Activated CD8-positive, alpha-beta T cell treated with anti-CD3 and anti-CD28 coated beads for 36 hours (primary cell): ENCODE results near the gene GRM4. TPM values are rescaled to one million over a fixed set of nuclear protein-coding genes. Genes with fewer than 3 reads are reported as not detected.

ENCODE experiments used
- ATAC-seq: fragments of 200-7000 bp; cut with Tn5 transposase; one replicate; pipeline ENCODE4 v1.10.0; 2021; ENCODE audit warnings: mild to moderate bottlenecking, moderate library complexity
- CTCF ChIA-PET: fragments of 350-600 bp; sonication (Branson Sonifier 250); formaldehyde crosslinking; loops from one replicate; lab custom pipeline; 2021; ENCODE audit warnings: antibody characterized with exemption; lab: Charles Lee
- POLR2A ChIA-PET: fragments of 350-600 bp; sonication (Branson Sonifier 250); formaldehyde crosslinking; loops from one replicate; lab custom pipeline; 2021; ENCODE audit warnings: antibody characterized with exemption; lab: Charles Lee
- DNase-seq: peaks from one replicate; pipeline ENCODE4 v3.0.0-alpha.2; 2020
- H3K27ac Mint-ChIP-seq: one replicate; pipeline ENCODE4 v1.8.0; 2021; ENCODE audit warnings: mild to moderate bottlenecking, mixed read lengths
- H3K27me3 Mint-ChIP-seq: one replicate; pipeline ENCODE4 v1.8.0; 2021; ENCODE audit warnings: mixed read lengths
- H3K36me3 Mint-ChIP-seq: one replicate; pipeline ENCODE4 v1.8.0; 2021; ENCODE audit warnings: low read depth, mixed read lengths
- H3K4me1 Mint-ChIP-seq: one replicate; pipeline ENCODE4 v1.8.0; 2021; ENCODE audit warnings: low read depth, mixed read lengths
- H3K4me3 Mint-ChIP-seq: one replicate; pipeline ENCODE4 v1.8.0; 2021; ENCODE audit warnings: mild to moderate bottlenecking, moderate library complexity, mixed read lengths
- H3K9me3 Mint-ChIP-seq: one replicate; pipeline ENCODE4 v1.8.0; 2021; ENCODE audit warnings: mixed read lengths
- CTCF ChIP-seq: fragments of 200-600 bp; IDR thresholded peaks from one replicate; pipeline ENCODE4 v1.8.0; 2022; ENCODE audit warnings: antibody characterized with exemption, mild to moderate bottlenecking
- intact Hi-C: fragments of 100-400 bp; cut with micrococcal nuclease; formaldehyde crosslinking; loops from one replicate; pipeline ENCODE4 v1.10.0; 2022
- total RNA-seq, 2 experiments: library from RNA; stranded (reverse); gene quantifications; one replicate each; pipeline ENCODE4 v1.2.3, GENCODE V29; 2021

GRM4 gene
- total RNA-seq, 2 experiments from 2014 or later = 0.11 to 0.14 TPM

- H3K4me1 Mint-ChIP-seq = peaks cover 25% of the 10 kb centered on the region
- H3K36me3 Mint-ChIP-seq = peaks cover 8% of the 10 kb centered on the region
- intact Hi-C loops = no loop called here
- ATAC-seq (peak; percentile 94), DNase-seq (peak; percentile 79)
- CTCF ChIA-PET = interaction anchor here (0.8 to 3.3 kb wide), 10 partner anchors 13 to 232 kb away, joined by 3 to 24 read pairs (median 3); no protein-coding TSS in a partner anchor
- H3K4me3 Mint-ChIP-seq = peak overlapping the region; percentile 66
- H3K27ac Mint-ChIP-seq = peak overlapping the region; percentile 96
- POLR2A ChIA-PET = interaction anchor here (0.7 to 1.6 kb wide), 6 partner anchors 13 to 209 kb away, joined by 3 to 6 read pairs (median 4); partner anchors contain the start of genes HMGA1, NUDT3 and SMIM29
- TF ChIP-seq CTCF = no peak
- H3K27me3 Mint-ChIP-seq = no peaks in the 10 kb centered on the region
- peaks cover 11% of the 10 kb centered on the region for H3K9me3 Mint-ChIP-seq
Measured at GRCh38 chr6:34182751-34183531, 37.1 kb upstream of the GRM4 start.

- DNase-seq (no peak), ATAC-seq (no peak)
- no peaks in the 10 kb centered on the region for H3K27me3 Mint-ChIP-seq
- H3K9me3 Mint-ChIP-seq = peaks cover 11% of the 10 kb centered on the region
- H3K36me3 Mint-ChIP-seq = peaks cover 8% of the 10 kb centered on the region
- no peak for TF ChIP-seq CTCF
- H3K27ac Mint-ChIP-seq = no peak overlapping the region
- CTCF ChIA-PET = interaction anchor here (1.3 to 3.3 kb wide), 3 partner anchors 14 to 233 kb away, joined by 3 to 24 read pairs (median 3); no protein-coding TSS in a partner anchor
- intact Hi-C loops = no loop called here
- POLR2A ChIA-PET = interaction anchor here (0.7 to 1.6 kb wide), 2 partner anchors 62 to 67 kb away, joined by 4 to 5 read pairs; partner anchors contain the start of gene SMIM29
- H3K4me1 Mint-ChIP-seq = peaks cover 25% of the 10 kb centered on the region
- H3K4me3 Mint-ChIP-seq = no peak overlapping the region
Measured at GRCh38 chr6:34181908-34182307, 36.0 kb upstream of the GRM4 start.

- Mint-ChIP-seq H3K4me1 (peaks cover 25% of the 10 kb centered on the region), H3K36me3 (peaks cover 8% of the 10 kb centered on the region), H3K4me3 (no peak overlapping the region), H3K27me3 (no peaks in the 10 kb centered on the region), H3K27ac (no peak overlapping the region), H3K9me3 (peaks cover 11% of the 10 kb centered on the region)
- ATAC-seq (no peak), DNase-seq (no peak)
- POLR2A ChIA-PET = interaction anchor here (1.4 kb wide), 1 partner anchor 63 kb away, joined by 3 read pairs; no protein-coding TSS in a partner anchor
- no peak for TF ChIP-seq CTCF
- intact Hi-C loops = no loop called here
- CTCF ChIA-PET = interaction anchor here (0.8 to 1.6 kb wide), 2 partner anchors 13 to 16 kb away, joined by 3 to 6 read pairs; no protein-coding TSS in a partner anchor
Measured at GRCh38 chr6:34179106-34179720, 33.3 kb upstream of the GRM4 start.

- Mint-ChIP-seq H3K36me3 (peaks cover 7% of the 10 kb centered on the region), H3K27ac (no peak overlapping the region), H3K9me3 (peaks cover 9% of the 10 kb centered on the region), H3K4me3 (no peak overlapping the region), H3K4me1 (peaks cover 23% of the 10 kb centered on the region), H3K27me3 (no peaks in the 10 kb centered on the region)
- CTCF ChIA-PET = interaction anchor here (1.3 to 1.6 kb wide), 2 partner anchors 15 to 18 kb away, joined by 6 to 7 read pairs; no protein-coding TSS in a partner anchor
- TF ChIP-seq CTCF = no peak
- no peak for DNase-seq
- ATAC-seq = no peak
- intact Hi-C loops = no loop called here
- POLR2A ChIA-PET = interaction anchor here (0.7 to 1.4 kb wide), 2 partner anchors 63 to 78 kb away, joined by 3 read pairs; no protein-coding TSS in a partner anchor
Measured at GRCh38 chr6:34178357-34179105, 32.6 kb upstream of the GRM4 start.
